Measurements from ENCODE around the gene OPTC.

- TF ChIP-seq CTCF (IDR thresholded peaks at IDR 0.05 in 8 of 11, conservative IDR thresholded peaks at IDR 0.05 in 3 of 11) (no peak), POLR2A (IDR thresholded peaks at IDR 0.05) (no peak), POLR2AphosphoS5 (IDR thresholded peaks at IDR 0.05) (peak in 2 of 3 donors; percentile 46 to 53)
Measured at GRCh38 chr1:203450479-203451149, 43.3 kb upstream of the OPTC start.
